HG02938 (cell line): Measurements from ENCODE around the gene ASB10.

Experiments used
- ATAC-seq: cut with Tn5 transposase; IDR thresholded peaks from one replicate; pipeline ENCODE4 v1.9.1; 2021; ENCODE audit warnings: mild to moderate bottlenecking, moderate library complexity; ENCODE audit not compliant: unreplicated experiment

The ASB10 gene

GRCh38 chr7:151189038-151189437 is 2.0 kb upstream of the ASB10 start:
- no peak for ATAC-seq

DNA sequence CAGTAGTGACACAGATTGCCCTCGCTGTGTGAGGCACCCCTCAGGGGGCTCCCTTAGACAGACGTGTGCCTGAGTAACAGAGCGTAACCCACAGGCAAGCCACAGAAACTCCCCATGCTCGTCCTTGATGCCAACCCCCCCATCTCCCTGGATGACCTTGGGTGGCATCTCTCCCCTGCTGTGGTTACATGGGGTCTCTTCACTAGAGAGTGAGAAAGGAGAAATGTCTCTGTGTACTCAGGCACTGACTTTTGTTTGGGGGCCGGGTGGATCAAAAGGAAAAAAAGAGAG is 1.1 kb upstream of the ASB10 start:
- ATAC-seq, result no peak

DNA sequence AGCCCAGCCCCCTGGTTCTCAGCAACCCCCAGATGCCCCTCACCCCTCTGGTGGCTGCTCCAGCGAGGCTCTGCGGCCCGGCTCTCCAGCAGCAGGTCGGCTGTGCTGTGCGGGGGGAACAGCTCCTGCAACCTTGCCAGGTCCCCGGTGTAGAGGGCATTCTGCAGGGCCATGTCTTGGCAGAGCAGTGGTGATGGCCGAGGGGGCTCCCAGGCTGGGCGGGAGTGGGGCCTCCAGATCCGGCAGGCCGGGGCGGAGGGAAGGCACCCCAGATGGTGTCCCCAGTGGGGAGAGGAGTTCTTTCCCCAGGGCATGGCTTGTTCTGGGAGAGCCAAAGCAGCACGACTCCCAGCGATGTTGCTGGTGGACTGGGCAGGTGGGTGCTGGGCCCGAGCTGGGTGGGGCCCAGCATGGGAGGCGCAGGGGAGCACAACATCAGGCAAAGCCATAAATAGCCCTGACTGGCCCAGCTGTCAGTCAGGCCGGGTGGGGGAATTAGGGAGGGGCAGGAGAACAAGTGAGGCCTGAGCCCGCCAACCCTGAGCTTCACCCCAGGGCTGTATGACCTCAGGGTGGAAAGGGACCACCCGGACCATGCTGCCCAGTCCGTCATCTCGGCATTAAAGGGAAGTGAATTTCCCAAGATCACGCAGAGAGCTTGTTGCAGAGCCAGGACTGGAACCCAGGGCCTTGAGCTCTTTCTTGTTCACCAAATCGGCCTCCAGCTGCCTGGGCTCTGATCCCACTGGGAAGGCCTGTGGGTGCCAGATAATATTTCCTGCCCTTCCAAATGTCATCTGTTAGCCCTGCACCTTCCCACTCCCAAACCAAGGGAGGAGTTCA is 580 bp upstream of the ASB10 start:
- ATAC-seq, result no peak

GRCh38 chr7:151185762-151186639 is 1.0 kb downstream of the ASB10 start:
- no peak for ATAC-seq

DNA sequence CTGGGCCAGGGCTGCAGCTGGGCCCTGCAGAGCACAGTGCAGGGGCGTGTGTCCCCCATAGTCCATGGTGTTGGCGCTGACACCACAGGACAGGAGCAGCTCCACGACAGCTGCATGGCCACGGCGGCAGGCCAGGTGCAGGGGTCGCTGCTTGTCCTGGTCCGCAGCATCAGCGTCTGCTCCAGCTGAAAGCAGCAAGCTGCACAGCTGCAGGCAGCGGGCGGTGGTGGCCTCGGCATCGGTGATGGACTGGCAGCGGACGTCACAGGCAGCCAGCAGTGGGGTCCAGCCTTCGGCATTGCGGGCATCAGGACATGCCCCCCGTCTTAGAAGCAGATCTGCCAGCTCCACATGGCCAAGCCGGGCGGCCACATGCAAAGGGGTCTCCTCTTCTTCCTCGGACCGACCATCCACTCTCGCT is 6.0 kb downstream of the ASB10 start:
- ATAC-seq, result no peak

DNA sequence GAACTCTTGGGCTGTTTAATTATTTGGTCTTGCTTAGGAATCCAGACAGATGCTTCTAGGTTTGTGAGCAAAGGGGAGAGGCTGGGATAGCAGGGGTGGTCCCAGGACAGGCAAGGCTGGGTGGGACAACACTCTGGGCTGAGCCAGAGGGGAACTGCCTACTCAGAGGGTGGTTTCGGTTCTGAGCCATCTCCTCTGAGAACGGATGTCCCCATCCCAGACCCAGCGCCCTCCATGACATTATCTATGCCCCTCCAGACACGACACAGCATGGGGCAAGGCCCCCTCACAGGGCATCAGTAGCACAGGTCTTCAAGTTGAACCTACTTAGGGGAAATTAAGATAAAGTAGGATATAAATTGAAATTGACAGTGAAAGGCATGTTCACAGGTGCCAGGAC is 7.1 kb downstream of the ASB10 start:
- no peak for ATAC-seq

DNA sequence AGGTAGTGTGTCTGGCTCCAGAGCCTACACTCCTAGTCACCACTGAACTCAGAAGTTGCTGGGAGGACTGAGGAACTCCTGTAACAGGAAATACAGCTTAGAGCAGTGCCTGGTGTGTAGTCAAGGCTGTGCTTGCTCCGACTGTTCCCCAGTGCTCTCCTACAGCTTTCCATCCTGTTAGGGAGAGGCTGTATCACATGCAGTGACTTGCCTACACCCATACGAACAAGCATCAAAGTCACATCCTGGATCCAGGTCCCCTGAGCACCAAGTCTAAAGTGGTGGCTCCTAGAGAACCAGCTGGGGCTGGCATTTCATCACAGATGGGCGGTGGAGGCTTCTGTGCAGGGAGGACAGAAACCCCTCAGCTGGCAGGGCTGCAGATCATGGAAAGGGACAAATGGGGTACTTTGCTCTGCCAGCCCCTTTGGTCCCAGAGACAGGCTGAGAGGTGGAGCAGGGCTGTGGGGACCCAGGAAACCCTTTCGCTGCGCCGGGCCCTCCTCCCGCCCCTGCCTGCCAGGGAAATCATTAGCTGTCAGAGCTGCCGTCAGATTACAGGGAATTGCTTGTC is 7.7 kb downstream of the ASB10 start:
- no peak for ATAC-seq

DNA sequence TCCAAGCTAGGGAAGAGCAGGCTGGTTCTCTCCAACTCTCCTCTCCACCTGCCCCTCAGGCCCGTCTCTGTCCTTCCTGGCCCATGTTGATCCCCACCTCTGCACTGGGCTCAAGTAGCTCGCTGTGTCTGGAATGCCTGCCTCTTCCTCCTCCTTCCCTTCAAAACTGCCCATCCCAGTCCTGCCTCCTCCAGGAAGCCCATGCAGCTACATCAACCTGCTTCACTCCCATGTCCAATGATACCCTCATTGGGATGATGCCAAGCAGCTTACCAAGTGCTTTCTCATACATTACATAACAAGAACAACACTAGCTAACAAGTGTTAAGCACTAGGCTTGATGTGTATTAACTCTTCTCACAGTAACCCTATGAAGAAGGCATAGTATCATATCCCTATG is 8.2 kb downstream of the ASB10 start:
- ATAC-seq, result no peak

DNA sequence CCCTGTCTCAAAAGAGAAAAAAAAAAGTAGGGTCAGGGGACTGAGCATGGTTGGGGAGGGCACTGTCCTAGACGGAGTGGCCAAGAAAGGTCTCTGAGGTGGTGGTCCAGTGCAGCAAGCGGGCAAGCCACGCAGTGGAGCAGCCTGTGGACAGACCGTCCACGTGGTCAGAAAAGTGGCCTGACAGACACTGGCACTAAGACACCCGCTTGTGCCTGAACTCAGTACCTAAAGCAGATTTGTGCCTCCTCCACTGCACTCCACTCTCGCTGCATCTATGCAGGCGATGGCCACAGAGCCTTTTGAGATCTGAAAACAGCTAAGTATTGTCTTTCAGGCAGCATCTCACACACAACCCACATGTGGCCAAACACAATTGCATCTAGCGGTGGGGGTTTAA is 8.8 kb downstream of the ASB10 start:
- no peak for ATAC-seq

- no peak for ATAC-seq
These were observed 9.7 kb downstream of the ASB10 start for GRCh38 chr7:151177310-151177709.

GRCh38 chr7:151176401-151176800 is 10.6 kb downstream of the ASB10 start:
- no peak for ATAC-seq

- ATAC-seq, result no peak
These were observed 11.2 kb downstream of the ASB10 start for GRCh38 chr7:151175793-151176311.

GRCh38 chr7:151175047-151175792 is 11.8 kb downstream of the ASB10 start:
- no peak for ATAC-seq

GRCh38 chr7:151174246-151175046 is 12.6 kb downstream of the ASB10 start:
- no peak for ATAC-seq

DNA sequence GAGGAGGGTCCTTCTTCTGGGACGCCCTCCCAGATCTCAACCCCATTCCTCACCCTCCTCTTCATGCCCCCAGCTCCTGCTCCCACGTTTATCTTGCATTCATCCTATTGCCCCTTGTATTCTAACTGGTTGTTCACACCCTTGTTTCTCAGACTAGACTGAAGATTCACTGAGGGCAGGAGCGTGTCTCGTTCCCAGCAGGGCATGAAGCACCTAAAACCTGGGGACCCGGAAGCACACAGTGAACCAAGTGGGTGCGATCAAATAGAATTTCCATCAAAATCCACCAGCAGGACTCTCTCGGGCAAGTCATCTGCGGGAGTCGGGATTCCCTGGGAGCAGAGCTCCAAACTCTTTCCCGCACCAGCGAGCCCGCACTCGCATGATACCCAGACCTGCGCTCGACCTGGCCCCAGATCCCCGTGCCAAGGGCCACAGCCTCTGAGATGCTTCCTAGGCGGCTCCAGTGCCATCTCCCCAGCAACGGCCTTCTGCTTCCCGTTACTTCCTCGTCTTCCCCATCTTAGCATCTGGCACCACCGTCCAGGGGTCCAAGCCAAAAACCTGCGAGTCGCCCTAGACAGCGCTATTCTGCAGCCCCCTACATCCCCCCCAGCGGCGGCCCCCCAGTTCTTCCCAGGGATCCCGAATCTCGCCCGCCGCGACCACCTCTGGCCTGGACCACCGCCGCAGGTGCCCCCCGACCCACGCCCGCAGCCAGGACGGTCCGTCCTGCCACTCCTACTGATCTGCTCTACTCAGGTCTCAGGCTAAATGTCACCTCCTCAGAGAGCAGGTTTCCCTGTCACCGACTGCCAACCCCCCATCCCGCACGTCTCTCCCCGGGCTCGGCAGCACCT is 13.4 kb downstream of the ASB10 start:
- ATAC-seq, result no peak

DNA sequence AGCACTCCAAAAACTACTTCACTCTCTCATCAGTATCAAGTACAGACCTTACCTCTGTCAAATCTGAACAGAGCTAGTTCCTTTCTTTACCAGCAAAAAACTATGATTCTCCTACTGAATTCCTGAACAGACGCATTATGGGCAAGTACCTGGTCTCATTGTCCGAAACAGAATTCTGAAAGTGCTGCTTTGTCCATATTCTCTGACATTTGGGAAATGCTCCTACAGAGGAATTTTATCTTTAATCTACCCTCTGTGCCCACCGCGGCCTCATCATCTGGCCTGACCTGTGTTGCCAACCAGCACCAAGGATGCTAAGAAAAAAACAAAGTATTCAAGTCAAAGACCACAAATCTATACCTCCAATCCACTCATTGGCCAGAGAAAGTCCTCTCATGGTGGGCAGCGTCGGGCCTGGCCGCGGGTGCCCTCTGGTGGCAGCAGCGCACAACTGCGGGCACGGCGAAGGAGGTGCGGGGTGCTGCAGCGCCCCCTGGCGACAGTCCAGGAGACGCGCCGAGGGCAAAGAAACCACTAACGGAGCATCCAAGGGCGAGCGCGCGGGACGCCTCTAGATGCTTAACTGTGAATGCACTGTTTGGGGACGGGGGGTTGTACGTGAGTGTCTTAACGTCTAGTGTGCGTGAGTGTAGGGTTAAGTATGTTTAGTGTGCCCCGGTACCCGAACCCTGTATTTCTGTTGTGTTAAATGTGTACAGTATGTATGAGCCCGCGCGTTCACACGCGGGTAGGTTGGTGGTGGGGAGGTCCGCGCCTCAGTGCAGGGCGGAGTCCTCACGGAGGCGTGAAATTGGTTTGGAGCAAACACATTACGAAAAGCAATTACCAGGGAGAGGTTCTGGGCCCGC is 14.5 kb downstream of the ASB10 start:
- no peak for ATAC-seq

DNA sequence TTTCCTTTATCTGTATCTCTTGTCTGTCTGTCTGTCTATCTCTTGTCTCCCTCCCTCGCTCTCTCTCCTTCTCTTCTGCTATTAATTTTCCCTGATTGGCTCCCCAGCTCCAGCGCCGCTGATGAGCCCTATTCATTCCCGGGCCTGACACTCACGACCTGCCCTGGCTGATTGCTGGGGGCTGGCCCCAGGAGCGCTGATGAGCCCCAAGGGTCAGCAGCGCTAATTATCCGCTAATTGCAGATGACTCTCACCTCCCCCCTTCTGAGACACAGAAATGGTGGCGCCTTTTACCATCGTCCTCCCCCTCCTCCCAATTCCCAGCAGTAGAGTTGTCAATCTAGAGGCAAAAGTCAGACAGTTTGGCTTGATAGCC is 18.3 kb downstream of the ASB10 start:
- ATAC-seq, result no peak
